H9 (cell line): ENCODE results near the gene OR13J1. TPM values are rescaled to one million over a fixed set of nuclear protein-coding genes. Genes with fewer than 3 reads are reported as not detected.

Experiments used
- DNase-seq: peaks from one replicate; pipeline ENCODE4 v3.0.0-alpha.2; 2017
- H2AFZ ChIP-seq: one replicate; pipeline ENCODE4 v1.6.1; 2013; ENCODE audit warnings: mild to moderate bottlenecking, low read length, control low read depth, moderate library complexity
- H2AK5ac ChIP-seq: 2 replicates; pipeline ENCODE4 v1.6.1; 2013; ENCODE audit warnings: low read length, control low read depth, mixed read lengths; ENCODE audit not compliant: insufficient read length
- H2BK120ac ChIP-seq: one replicate; pipeline ENCODE4 v1.6.1; 2013; ENCODE audit warnings: low read depth, mild to moderate bottlenecking, low read length, control low read depth, inconsistent platforms; ENCODE audit not compliant: poor library complexity, severe bottlenecking
- H2BK12ac ChIP-seq: 2 replicates; pipeline ENCODE4 v1.6.1; 2013; ENCODE audit warnings: low read length, control low read depth, mixed read lengths, low read depth; ENCODE audit not compliant: insufficient read length
- H2BK15ac ChIP-seq: 2 replicates; pipeline ENCODE4 v1.6.1; 2013; ENCODE audit warnings: low read depth, low read length, control low read depth
- H2BK20ac ChIP-seq: one replicate; pipeline ENCODE4 v1.6.1; 2013; ENCODE audit warnings: low read depth, mild to moderate bottlenecking, low read length, control low read depth, inconsistent platforms; ENCODE audit not compliant: poor library complexity, severe bottlenecking
- H2BK5ac ChIP-seq: 2 replicates; pipeline ENCODE4 v1.6.1; 2013; ENCODE audit warnings: low read length, control low read depth, mixed read lengths; ENCODE audit not compliant: insufficient read length
- H3K14ac ChIP-seq: 2 replicates; pipeline ENCODE4 v1.6.1; 2013; ENCODE audit warnings: low read length, control low read depth; ENCODE audit not compliant: insufficient read depth
- H3K18ac ChIP-seq: 2 replicates; pipeline ENCODE4 v1.6.1; 2013; ENCODE audit warnings: low read depth, mild to moderate bottlenecking, mixed read lengths, low read length, control low read depth; ENCODE audit not compliant: insufficient read length
- H3K23ac ChIP-seq: 2 replicates; pipeline ENCODE4 v1.6.1; 2013; ENCODE audit warnings: low read length, control low read depth, mixed read lengths, low read depth; ENCODE audit not compliant: insufficient read length
- H3K23me2 ChIP-seq: 2 replicates; pipeline ENCODE4 v1.6.1; 2013; ENCODE audit warnings: low read depth, mild to moderate bottlenecking, mixed read lengths, low read length, control low read depth; ENCODE audit not compliant: insufficient read length, poor library complexity, severe bottlenecking
- H3K27ac ChIP-seq: 2 replicates; pipeline ENCODE4 v1.5.1; 2013; ENCODE audit warnings: low read length, control low read depth, mixed read lengths, low read depth; ENCODE audit not compliant: insufficient read length
- H3K27me3 ChIP-seq: 2 replicates; pipeline ENCODE4 v1.6.1; 2013; ENCODE audit warnings: low read length, control low read depth, inconsistent platforms; ENCODE audit not compliant: insufficient read depth
- H3K4ac ChIP-seq: 2 replicates; pipeline ENCODE4 v1.6.1; 2013; ENCODE audit warnings: low read depth, mild to moderate bottlenecking, control low read depth, inconsistent platforms, low read length, moderate library complexity
- H3K4me1 ChIP-seq: 2 replicates; pipeline ENCODE4 v1.6.1; 2013; ENCODE audit warnings: low read length, control low read depth, inconsistent platforms; ENCODE audit not compliant: insufficient read depth
- H3K4me2 ChIP-seq: 2 replicates; pipeline ENCODE4 v1.6.1; 2013; ENCODE audit warnings: low read length, control low read depth, mixed read lengths; ENCODE audit not compliant: insufficient read length, insufficient read depth
- H3K56ac ChIP-seq: 2 replicates; pipeline ENCODE4 v1.6.1; 2013; ENCODE audit warnings: low read depth, mild to moderate bottlenecking, mixed read lengths, low read length, control low read depth; ENCODE audit not compliant: insufficient read length
- H3K79me1 ChIP-seq: 2 replicates; pipeline ENCODE4 v1.6.1; 2013; ENCODE audit warnings: low read depth, mild to moderate bottlenecking, moderate library complexity, low read length, control low read depth, inconsistent platforms; ENCODE audit not compliant: insufficient read depth, poor library complexity, severe bottlenecking
- H3K79me2 ChIP-seq: 2 replicates; pipeline ENCODE4 v1.6.1; 2013; ENCODE audit warnings: low read length, control low read depth, inconsistent platforms; ENCODE audit not compliant: insufficient read depth
- H3K9ac ChIP-seq: 2 replicates; pipeline ENCODE4 v1.6.1; 2013; ENCODE audit warnings: low read length, control low read depth, mixed read lengths; ENCODE audit not compliant: insufficient read length; ENCODE audit errors: extremely low read depth
- H3K9me3 ChIP-seq: one replicate; pipeline ENCODE4 v1.6.1; 2013; ENCODE audit warnings: low read depth, low read length, inconsistent platforms; ENCODE audit not compliant: control insufficient read depth
- H3T11ph ChIP-seq: one replicate; pipeline ENCODE4 v1.6.1; 2013; ENCODE audit warnings: mild to moderate bottlenecking, low read length, control low read depth, inconsistent platforms
- H4K20me1 ChIP-seq: one replicate; pipeline ENCODE4 v1.6.1; 2013; ENCODE audit not compliant: control insufficient read depth, insufficient read length, insufficient read depth
- H4K5ac ChIP-seq: 2 replicates; pipeline ENCODE4 v1.6.1; 2013; ENCODE audit warnings: low read depth, mild to moderate bottlenecking, mixed read lengths, low read length, control low read depth; ENCODE audit not compliant: insufficient read length
- H4K8ac ChIP-seq: replicated peaks from 2 replicates; pipeline ENCODE4 v1.6.1; 2013; ENCODE audit warnings: low read length, control low read depth, mixed read lengths, low read depth; ENCODE audit not compliant: insufficient read length
- H4K91ac ChIP-seq: 2 replicates; pipeline ENCODE4 v1.6.1; 2013; ENCODE audit warnings: low read depth, mild to moderate bottlenecking, moderate library complexity, mixed read lengths, low read length, control low read depth; ENCODE audit not compliant: insufficient read length
- H3K27ac Mint-ChIP-seq, 3 experiments: 2 replicates in 2 of 3; 3 replicates in 1 of 3; pipeline ENCODE4 v1.8.0; 2020 to 2021; ENCODE audit warnings: mixed read lengths in 3 of 3, mild to moderate bottlenecking in 1 of 3, moderate library complexity in 1 of 3
- H3K27me3 Mint-ChIP-seq: 2 replicates; pipeline ENCODE4 v1.8.0; 2021; ENCODE audit warnings: low read depth, mild to moderate bottlenecking, moderate library complexity, mixed read lengths
- H3K36me3 Mint-ChIP-seq, 3 experiments: 2 replicates in 2 of 3; 3 replicates in 1 of 3; pipeline ENCODE4 v1.8.0; 2020 to 2021; ENCODE audit warnings: low read depth in 3 of 3, mixed read lengths in 3 of 3; ENCODE audit not compliant: insufficient read depth in 1 of 3
- H3K4me1 Mint-ChIP-seq, 2 experiments: 2 replicates each; pipeline ENCODE4 v1.8.0; 2020; ENCODE audit warnings: mixed read lengths in 2 of 2
- H3K4me3 Mint-ChIP-seq, 2 experiments: 2 replicates in 1 of 2; 3 replicates in 1 of 2; pipeline ENCODE4 v1.8.0; 2020 to 2021; ENCODE audit warnings: mild to moderate bottlenecking in 2 of 2, mixed read lengths in 2 of 2, moderate library complexity in 1 of 2
- H3K9me3 Mint-ChIP-seq, 2 experiments: 2 replicates in 1 of 2; 3 replicates in 1 of 2; pipeline ENCODE4 v1.8.0; 2020; ENCODE audit warnings: mild to moderate bottlenecking in 2 of 2, mixed read lengths in 2 of 2, moderate library complexity in 1 of 2
- WGBS: extraction: QIAGEN DNeasy Blood & Tissue Kit; methylation state at CpG from one replicate; pipeline ENCODE4 v1.1.7; 2013; ENCODE audit warnings: missing lambda C conversion rate, low lambda C conversion rate, mixed read lengths; ENCODE audit not compliant: insufficient read length; ENCODE audit errors: extremely low coverage; 5-methylcytosine and 5-hydroxymethylcytosine counted together
- total RNA-seq: library from RNA; stranded (reverse); gene quantifications from 2 replicates; pipeline ENCODE4 v1.2.1, GENCODE V29; 2021
- TF ChIP-seq, protein P1 (sequence below): fragments of 200-600 bp; sonication (generic); conservative IDR thresholded peaks from 3 replicates; pipeline ENCODE4 v1.8.0; 2021; ENCODE audit warnings: antibody characterized with exemption, mild to moderate bottlenecking

The OR13J1 gene
- total RNA-seq, 1 experiment from 2014 or later = not detected

DNA sequence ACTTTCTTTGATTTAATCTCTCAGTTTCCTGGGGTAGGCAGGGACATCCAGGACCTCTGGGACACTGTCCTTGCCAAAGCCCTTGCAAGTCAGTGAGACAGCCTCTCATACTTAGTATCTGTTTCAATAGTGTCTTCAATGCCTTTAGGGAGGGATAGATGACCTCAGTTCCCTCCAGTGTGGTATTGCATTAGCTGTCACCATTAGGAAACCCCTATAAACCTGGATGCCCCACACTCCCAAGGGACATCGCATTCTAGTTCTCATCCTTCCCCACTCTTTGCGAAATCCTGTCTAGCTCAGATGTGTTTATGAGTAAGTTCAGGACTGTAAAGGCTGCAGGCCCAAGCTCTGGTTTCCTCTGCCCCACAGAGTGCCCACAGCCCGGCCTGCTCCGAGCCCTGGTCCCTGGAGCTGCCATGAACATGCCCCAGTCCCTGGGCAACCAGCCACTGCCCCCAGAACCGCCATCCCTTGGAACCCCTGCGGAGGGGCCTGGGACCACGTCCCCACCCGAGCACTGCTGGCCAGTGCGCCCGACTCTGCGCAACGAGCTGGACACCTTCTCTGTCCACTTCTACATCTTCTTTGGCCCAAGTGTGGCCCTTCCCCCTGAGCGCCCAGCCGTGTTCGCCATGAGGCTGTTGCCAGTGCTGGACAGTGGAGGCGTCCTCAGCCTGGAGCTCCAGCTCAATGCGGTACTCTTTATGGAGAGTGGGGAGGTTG lies 28.0 kb downstream of the OR13J1 start:
- H3K23ac ChIP-seq = no peak overlapping the region
- no peak overlapping the region; the same call in 1 of the 2 replicates for H3K14ac ChIP-seq
- H2BK120ac ChIP-seq = no peak overlapping the region

More for the DNA sequence above, 28.0 kb downstream of the OR13J1 start:
- no peak overlapping the region for H3K56ac ChIP-seq
- H4K20me1 ChIP-seq = no peaks in the 10 kb centered on the region
- no peak overlapping the region for H4K8ac ChIP-seq
- peaks cover 28% of the 10 kb centered on the region for H3K27me3 Mint-ChIP-seq
- no peaks in the 10 kb centered on the region; the same call in 1 of the 2 replicates for H3K27me3 ChIP-seq
- H3K9me3 Mint-ChIP-seq = no peaks in the 10 kb centered on the region
- peaks cover 0 to 5% (median under 1%) of the 10 kb centered on the region in 3 experiments; a peak in 4 of 7 replicates for H3K36me3 Mint-ChIP-seq
- H3K79me2 ChIP-seq = no peaks in the 10 kb centered on the region
- H3T11ph ChIP-seq = no peak overlapping the region
- H3K4me3 Mint-ChIP-seq = no peak overlapping the region
- no peak overlapping the region for H3K27ac ChIP-seq
- H2AFZ ChIP-seq = no peak overlapping the region
- H3K18ac ChIP-seq = no peak overlapping the region
- TF ChIP-seq, protein P1, sequence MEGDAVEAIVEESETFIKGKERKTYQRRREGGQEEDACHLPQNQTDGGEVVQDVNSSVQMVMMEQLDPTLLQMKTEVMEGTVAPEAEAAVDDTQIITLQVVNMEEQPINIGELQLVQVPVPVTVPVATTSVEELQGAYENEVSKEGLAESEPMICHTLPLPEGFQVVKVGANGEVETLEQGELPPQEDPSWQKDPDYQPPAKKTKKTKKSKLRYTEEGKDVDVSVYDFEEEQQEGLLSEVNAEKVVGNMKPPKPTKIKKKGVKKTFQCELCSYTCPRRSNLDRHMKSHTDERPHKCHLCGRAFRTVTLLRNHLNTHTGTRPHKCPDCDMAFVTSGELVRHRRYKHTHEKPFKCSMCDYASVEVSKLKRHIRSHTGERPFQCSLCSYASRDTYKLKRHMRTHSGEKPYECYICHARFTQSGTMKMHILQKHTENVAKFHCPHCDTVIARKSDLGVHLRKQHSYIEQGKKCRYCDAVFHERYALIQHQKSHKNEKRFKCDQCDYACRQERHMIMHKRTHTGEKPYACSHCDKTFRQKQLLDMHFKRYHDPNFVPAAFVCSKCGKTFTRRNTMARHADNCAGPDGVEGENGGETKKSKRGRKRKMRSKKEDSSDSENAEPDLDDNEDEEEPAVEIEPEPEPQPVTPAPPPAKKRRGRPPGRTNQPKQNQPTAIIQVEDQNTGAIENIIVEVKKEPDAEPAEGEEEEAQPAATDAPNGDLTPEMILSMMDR = no peak
- no peaks in the 10 kb centered on the region for H3K79me1 ChIP-seq
- no peak overlapping the region for H2AK5ac ChIP-seq
- DNase-seq = no peak
- no peak overlapping the region for H2BK20ac ChIP-seq
- peaks cover 31 to 39% of the 10 kb centered on the region in 2 experiments for H3K4me1 Mint-ChIP-seq
- peaks cover 7% of the 10 kb centered on the region for H3K23me2 ChIP-seq
- H2BK12ac ChIP-seq = no peak overlapping the region
- H3K4ac ChIP-seq = no peak overlapping the region
- no peak overlapping the region for H3K4me2 ChIP-seq
- no peaks in the 10 kb centered on the region for H3K9me3 ChIP-seq
- H3K4me1 ChIP-seq = peaks cover 14% of the 10 kb centered on the region; the same call in 1 of the 2 replicates
- H3K9ac ChIP-seq = no peak overlapping the region
- H2BK15ac ChIP-seq = no peak overlapping the region
- H2BK5ac ChIP-seq = no peak overlapping the region
- no peak overlapping the region for H3K27ac Mint-ChIP-seq
- no peak overlapping the region for H4K5ac ChIP-seq
- no peak overlapping the region for H4K91ac ChIP-seq
- no CpG with 5 or more reads among the region's 17 CpGs for WGBS
